ENCODE results near the gene NRBF2.
"Not testable (repeated sequence)": the region's sequence is repeated elsewhere in the genome, so short reads cannot be mapped to it uniquely, and the experiment has no call there.

Gene NRBF2

GRCh38 chr10:63119041-63119440 is 14.1 kb upstream of the NRBF2 start:
- no peak for DNase-seq

- DNase-seq, result no peak
Observed at GRCh38 chr10:63120554-63120953, 12.6 kb upstream of the NRBF2 start.

DNA sequence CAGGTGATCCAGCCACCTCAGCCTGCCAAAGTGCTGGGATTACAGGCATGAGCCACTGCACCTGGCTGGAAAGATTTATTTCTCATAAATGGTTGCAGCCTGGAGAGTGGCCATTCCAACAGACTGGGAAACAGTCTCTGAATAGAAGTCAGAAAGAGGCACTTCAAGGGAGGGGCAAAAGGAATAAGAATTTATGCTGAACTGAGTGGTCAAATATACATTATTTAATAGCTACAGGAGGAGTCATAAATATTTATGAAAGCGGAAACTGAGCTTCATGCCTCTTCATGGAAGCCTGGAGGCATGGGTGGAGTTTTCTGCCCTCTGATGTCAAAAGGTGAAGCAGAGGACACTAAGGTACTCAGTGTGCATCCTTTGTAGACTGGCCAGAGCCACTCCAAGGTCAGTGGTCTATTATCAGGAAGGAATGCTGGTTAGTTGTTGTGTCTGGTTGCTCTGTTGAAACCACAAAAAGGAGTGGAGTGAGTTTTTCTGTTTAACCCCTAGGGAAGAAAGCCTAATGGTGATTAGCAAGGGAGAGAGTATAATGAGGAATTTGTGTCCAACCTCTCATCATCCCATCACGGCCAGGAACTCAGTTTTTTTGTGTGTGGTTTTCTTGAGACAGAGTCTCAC is 9.3 kb upstream of the NRBF2 start:
- DNase-seq, result no peak

DNA sequence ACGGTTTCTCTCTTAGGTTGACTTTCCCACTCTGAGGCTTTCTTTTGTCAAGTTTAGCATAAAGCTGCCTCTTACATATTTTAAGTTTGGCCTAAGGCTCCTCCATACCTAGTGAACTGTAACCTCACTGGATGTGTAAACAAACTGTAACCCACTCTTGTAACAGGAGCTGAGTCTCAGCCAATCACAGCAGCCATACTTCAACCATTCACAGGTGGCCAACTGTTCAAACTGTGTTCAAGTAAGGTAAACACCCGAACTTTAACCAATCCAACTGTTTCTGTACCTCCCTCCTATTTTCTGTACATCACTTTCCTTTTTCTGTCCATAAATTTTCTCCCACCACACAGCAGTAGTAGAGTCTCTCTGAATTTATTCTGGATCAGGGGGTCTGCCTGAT is 7.7 kb upstream of the NRBF2 start:
- DNase-seq, result no peak

GRCh38 chr10:63128443-63128842 is 4.7 kb upstream of the NRBF2 start:
- DNase-seq, result no peak

DNA sequence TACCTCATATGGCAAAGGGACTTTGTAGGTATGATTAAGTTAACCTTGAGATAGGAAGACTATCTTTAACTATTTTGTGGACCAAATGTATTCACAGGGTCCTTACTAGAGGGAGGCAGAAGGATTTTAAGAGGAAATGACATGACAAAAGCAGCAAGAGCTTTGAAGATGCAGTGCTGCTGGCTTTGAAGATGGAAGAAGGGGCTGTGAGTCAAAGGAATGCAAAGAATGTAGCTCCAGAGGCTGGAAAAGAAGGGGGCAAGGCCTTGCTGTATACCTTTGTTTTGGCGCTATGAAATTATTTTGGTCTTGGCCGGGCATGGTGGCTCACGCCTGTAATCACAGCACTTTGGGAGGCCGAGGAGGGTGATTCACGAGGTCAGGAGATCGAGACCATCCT is 3.2 kb upstream of the NRBF2 start:
- no peak for DNase-seq

DNA sequence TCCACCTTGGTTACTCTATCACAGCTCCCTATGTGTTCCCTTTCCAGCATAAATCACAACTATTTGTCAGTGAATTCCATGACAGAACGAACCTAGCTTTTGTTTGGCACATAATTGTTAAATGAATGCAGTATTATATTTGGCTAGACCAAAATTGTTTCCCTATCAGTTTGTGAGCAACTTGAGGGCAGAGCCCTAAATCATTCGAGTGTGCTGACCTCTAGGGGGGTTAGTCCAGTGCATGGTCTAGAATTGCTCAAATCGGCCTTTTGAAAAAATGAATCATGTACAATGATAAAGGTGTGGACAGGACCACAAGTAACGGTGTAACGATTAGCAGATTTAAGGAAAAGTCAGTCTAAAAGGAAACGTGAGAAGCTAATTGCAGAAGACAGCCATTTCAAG is 475 bp upstream of the NRBF2 start:
- DNase-seq, result no peak

DNA sequence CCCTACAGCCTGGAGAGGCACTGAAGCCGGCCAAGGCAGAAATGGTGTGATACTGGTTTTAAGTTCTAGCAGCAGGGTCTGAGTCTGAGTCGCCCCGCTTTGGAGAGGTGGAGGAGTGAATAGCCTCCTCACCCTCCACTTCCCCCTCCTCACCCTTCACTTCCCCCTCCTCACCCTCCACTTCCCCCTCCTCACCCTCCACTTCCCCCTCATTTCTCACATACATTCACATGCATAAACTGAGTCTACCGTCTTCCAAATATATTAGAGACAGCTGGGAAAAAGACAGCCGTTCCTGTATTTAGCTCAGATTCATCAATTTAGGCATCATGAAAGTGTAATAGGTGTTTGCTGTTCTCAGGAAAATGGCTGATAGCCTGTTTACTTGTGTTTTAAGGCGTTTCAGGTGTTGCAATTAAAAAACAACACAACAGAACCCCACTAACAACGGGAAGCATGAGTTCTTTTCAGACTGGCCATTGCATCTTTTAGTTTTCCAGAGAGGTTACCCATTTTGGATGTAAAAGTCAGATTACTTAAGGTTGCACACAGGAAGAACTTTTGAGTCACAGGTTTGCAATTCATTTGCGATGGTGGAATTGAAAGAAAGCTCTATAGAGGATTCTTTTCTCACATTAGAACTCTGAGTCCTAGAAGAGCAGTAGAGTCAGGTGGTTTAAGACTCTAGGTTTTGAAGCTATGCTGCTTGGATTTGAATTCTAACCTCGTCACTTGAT is 861 bp downstream of the NRBF2 start:
- no peak for DNase-seq

DNA sequence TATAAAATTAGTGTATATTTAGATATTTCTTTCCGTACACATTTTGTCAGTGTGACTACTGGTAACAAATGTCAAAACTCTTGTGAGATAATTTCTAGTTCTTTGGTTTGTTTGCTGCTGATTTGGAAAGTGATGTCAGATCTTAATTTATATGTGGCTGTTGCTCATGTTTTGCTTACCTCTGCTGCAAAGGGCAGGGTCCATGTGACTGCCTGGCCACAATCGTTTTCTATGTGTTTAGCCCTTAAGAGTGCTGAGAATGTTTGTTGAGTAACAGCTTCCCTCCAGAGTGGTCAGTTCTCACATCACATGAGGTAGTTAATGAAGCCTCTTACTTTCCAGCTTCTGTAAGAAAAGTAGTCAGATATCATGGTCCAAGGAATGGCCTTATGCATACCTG is 4.2 kb downstream of the NRBF2 start:
- DNase-seq, result no peak

GRCh38 chr10:63140077-63140476 is 6.9 kb downstream of the NRBF2 start:
- no peak for DNase-seq

DNA sequence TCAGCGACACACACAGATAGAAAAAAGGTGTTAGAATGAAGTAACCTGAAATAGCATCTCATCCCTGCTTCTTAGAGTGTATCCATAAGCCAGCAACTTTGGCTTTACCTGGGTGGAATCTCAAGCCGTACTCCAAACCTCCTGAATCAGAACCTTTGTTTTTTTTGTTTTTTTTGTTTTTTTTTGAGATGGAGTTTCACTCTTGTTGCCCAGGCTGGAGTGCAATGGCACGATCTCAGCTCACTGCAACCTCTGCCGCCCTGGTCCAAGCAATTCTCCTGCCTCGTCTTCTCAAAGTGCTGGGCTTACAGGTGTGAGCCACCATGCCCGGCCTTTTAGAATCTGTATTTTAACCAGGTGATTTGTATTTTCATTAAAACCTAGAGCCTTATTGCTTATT is 9.0 kb downstream of the NRBF2 start:
- DNase-seq, result no peak

DNA sequence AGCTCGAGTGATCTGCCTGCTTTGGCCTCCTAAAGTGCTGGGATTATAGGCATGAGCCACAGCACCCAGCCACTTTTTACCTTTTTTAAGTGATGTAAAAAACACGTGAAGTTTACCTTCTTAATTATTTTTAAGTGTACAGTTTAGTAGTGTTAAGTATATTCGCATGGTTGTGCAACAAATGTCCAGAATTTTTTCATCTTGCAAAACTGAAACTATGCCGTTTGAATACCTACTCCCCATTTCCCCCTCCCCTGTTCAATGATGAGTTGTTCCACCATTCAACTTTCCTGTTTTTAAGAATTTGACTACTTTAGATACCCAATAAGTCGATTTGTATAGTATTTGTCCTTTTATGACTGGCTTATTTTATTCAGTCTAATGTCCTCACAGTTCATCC is 10.9 kb downstream of the NRBF2 start:
- DNase-seq, result no peak

DNA sequence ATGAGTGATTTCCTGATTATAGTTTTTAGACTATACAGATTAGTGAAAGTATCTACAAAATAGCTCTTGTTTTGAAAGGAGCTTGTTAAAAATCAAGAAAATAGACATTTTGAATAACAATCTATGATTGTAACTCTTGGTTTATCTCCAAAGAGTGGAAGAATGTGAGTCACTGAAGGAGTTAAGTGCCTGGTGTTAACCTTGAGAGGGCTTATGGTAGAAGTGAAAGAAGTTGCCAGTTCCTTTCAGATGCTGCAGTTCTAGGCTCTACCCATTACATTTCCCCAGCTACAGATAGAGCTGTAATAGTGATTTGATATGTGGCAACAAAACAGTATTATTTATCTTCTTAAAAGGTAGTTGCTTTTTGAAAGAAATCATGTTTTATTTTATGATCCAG is 12.7 kb downstream of the NRBF2 start:
- no peak for DNase-seq

DNA sequence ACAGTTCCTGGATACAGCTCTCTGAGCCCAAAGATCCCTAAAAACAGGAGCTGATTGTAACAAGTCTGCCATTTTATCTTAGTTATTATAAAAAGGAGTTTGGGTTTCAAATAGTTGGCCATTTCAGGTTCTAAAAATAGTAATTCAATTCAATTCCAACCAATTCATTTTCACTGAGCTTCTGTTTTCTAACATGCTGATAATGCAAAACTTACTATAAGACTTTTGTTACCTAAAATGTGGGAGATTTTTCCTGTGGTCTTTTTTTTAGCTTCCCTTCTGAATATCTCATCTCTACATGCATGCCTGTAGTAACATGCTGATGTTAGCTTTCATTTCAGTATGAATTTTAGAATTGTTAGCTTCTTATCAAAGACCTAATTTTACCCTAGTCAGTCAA is 13.4 kb downstream of the NRBF2 start:
- no peak for DNase-seq

DNA sequence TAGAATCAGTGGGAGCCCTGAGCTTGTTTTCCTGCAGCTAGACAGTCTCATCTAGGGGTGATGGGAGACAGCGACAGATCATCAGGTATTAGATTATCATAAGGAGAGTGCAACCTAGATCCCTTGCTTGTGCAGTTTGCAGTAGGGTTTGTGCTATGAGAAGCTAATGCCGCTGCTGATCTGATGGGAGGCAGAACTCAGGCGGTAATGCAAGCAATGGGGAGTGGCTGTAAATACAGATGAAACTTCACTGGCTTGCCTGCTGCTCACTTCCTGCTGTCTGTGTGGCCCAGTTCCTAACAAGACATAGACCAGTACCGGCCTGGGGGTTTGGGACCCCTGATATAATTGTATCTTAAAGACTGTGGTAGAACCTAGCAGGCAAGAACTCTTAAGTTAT is 17.6 kb downstream of the NRBF2 start:
- DNase-seq, result no peak

GRCh38 chr10:63153868-63154545 is 20.9 kb downstream of the NRBF2 start:
- DNase-seq, result not testable (repeated sequence)

DNA sequence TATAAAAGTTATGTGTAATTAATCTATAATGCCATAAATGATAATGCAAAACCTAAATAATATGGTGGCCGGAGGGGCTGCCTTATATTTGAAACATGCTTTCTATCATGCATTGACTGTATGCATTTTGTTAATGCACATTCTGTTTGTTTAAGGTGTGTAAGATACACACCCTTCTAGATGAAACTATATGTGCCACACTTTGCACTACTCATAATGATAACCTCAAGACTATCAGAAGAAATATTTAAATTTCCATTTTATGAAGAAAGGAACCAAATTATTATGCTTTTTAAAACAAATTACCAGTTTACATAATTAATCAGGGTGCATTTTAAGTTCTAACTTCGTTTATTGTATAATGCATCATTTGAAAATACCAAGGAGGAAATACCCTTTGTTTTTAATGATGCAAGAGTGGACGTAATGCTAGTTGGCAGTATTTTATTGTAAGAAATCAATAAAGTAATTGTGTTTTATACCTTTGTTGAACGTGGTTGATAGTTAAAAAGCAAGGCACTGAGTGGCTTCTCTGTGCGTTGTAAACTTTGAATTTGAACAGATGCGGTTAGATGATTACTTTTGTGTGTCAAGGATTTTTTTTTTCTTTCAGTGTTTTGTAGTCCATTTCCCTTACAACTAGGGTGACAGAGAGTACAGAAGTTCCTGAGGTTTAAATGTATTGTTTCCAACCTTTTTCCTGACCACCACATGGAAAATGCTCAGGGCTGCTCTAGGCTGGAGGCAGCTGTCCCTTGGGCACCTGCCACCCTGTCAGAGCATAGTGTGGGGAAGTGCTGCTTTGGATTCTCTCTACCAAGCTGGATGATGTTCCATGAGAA is 21.6 kb downstream of the NRBF2 start:
- DNase-seq, result no peak

DNA sequence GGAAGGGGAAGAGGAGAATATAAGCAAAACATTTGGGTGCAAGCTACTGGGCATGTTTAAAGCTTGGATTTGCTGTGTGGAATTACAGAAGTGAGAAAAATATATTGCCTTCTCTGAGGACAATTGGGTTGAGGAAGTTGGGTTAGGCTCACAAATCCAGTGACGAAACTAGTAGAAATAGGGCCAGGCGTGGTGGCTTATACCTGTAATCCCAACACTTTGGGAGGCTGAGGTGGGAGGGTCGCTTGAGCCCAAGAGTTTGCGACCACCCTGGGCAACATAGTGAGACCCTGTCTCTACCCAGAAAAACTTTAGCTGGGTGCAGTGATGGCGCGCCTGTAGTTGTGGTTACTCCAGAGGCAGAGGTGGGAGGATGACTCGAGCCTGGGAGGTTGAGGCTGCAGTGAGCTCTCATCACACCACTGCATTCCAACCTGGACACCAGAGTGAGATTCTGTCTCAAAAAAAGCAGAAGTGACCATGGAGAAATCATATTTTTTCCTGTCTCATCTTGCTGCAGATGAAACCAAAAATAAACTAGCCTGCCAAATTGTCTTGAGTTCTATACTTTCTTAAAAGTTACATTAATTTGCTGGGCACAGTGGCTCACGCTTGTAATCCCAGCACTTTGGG is 22.4 kb downstream of the NRBF2 start:
- DNase-seq, result no peak

- DNase-seq, result no peak
Observed at GRCh38 chr10:63156236-63156635, 23.1 kb downstream of the NRBF2 start.

DNA sequence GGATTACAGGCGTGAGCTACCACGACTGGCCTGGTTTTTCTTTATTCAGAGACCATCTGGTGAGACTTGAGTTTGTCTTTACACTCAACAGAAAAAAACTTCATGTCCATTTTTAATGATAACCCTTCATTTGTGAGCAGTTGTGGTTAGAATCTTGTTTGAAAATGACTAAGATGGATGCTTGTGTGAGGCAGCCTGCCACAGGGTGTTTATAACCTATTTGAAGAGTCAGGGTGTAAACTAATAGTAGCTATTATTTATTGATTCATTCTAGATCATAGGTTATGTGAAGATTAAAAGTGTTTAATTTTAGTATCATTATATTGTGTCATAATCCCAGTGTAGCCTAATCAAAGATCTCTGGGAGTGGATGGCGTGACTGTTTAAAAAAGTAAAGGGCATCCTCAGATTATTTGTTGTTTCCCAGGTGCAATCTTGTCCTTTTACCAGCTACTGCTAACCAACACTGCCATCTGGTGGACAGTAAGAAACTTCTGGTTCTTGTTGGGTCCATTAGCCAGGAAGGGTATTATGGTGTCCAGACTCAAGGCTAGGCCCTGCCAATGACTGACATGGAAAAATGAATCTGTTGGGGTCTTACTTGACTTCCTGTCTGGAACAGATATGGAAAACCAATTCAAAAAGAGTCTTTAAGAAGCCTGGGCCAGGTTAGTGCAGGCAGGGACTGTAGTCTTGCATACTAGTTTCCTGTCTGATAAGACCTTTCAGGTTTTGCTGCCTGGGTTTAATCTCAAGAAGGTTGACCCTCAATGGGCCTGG is 24.9 kb downstream of the NRBF2 start:
- peak; percentile 32 for DNase-seq

GRCh38 chr10:63161592-63161991 is 28.5 kb downstream of the NRBF2 start:
- DNase-seq, result no peak

DNA sequence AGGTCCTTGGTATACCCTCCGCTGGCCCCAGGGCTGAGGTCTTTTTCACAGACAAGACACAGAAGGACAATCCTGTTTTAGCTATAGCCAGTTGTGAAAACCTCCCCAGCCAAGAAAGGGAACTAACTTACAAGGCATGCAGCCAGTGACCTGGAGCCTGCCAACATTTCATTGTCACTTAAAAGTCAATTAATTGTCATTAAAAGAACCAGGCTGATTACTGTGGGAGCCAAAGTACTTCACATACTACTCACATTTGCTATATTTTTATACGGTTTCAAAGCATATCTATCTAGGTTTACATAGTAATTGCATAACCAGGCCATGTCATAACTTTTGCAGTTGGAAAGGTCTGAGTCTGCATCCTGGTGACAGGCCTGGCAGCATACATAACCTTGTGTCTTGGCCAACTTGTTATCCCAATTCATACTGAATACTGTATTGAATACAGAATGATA is 31.1 kb downstream of the NRBF2 start:
- no peak for DNase-seq

All from GDM1 (cell line).